Measurements from ENCODE around the gene DCXR.

DCXR gene

GRCh38 chr17:82035488-82035887 is 2.0 kb downstream of the DCXR start:
- Histone ChIP-seq H3K4me1 (ENCODE audit: control insufficient read depth, insufficient read depth, low read length, poor library complexity, severe bottlenecking) (peaks cover 16% of the 10 kb centered on the region), H3K4me3 (ENCODE audit: extremely low read depth, insufficient read depth, low read length, poor library complexity, severe bottlenecking) (no peak overlapping the region), H3K36me3 (ENCODE audit: control insufficient read depth, insufficient read depth, low read length) (peaks cover 20% of the 10 kb centered on the region), H3K27ac (ENCODE audit: low read depth, low read length, severe bottlenecking) (no peak overlapping the region), H3K9me3 (ENCODE audit: control insufficient read depth, low read length) (no peaks in the 10 kb centered on the region)
- 89 to 94% methylated on average over 5 of the region's 8 CpGs for WGBS, 2 experiments (ENCODE audit: insufficient coverage in 2 of 2)

GRCh38 chr17:82034371-82035011 is 3.0 kb downstream of the DCXR start:
- Histone ChIP-seq H3K9me3 (ENCODE audit: control insufficient read depth, low read length) (no peaks in the 10 kb centered on the region), H3K4me3 (ENCODE audit: extremely low read depth, insufficient read depth, low read length, poor library complexity, severe bottlenecking) (no peak overlapping the region), H3K27ac (ENCODE audit: low read depth, low read length, severe bottlenecking) (no peak overlapping the region), H3K36me3 (ENCODE audit: control insufficient read depth, insufficient read depth, low read length) (peaks cover 20% of the 10 kb centered on the region), H3K4me1 (ENCODE audit: control insufficient read depth, insufficient read depth, low read length, poor library complexity, severe bottlenecking) (peaks cover 16% of the 10 kb centered on the region)
- WGBS, 2 experiments (ENCODE audit: insufficient coverage in 2 of 2): 84 to 85% methylated on average over 19 of the region's 23 CpGs

- Histone ChIP-seq H3K9me3 (ENCODE audit: control insufficient read depth, low read length) (no peaks in the 10 kb centered on the region), H3K36me3 (ENCODE audit: control insufficient read depth, insufficient read depth, low read length) (peaks cover 24% of the 10 kb centered on the region), H3K27ac (ENCODE audit: low read depth, low read length, severe bottlenecking) (no peak overlapping the region), H3K4me3 (ENCODE audit: extremely low read depth, insufficient read depth, low read length, poor library complexity, severe bottlenecking) (no peak overlapping the region), H3K4me1 (ENCODE audit: control insufficient read depth, insufficient read depth, low read length, poor library complexity, severe bottlenecking) (peaks cover 16% of the 10 kb centered on the region)
- WGBS, 2 experiments (ENCODE audit: insufficient coverage in 2 of 2): 94 to 97% methylated on average over 20 to 29 of the region's 38 CpGs
Observed at GRCh38 chr17:82033359-82034085, 4.0 kb downstream of the DCXR start.

- Histone ChIP-seq H3K27ac (ENCODE audit: low read depth, low read length, severe bottlenecking) (no peak overlapping the region), H3K4me1 (ENCODE audit: control insufficient read depth, insufficient read depth, low read length, poor library complexity, severe bottlenecking) (peaks cover 14% of the 10 kb centered on the region), H3K9me3 (ENCODE audit: control insufficient read depth, low read length) (no peaks in the 10 kb centered on the region), H3K36me3 (ENCODE audit: control insufficient read depth, insufficient read depth, low read length) (peaks cover 24% of the 10 kb centered on the region), H3K4me3 (ENCODE audit: extremely low read depth, insufficient read depth, low read length, poor library complexity, severe bottlenecking) (peak overlapping the region; percentile 54)
- WGBS, 2 experiments (ENCODE audit: insufficient coverage in 2 of 2): 10 to 11% methylated on average over 49 to 55 of the region's 59 CpGs
Observed at GRCh38 chr17:82031885-82032627, 5.4 kb downstream of the DCXR start.

- Histone ChIP-seq H3K4me3 (ENCODE audit: extremely low read depth, insufficient read depth, low read length, poor library complexity, severe bottlenecking) (peak within 1 kb of the TSS; percentile 54), H3K36me3 (ENCODE audit: control insufficient read depth, insufficient read depth, low read length) (peaks cover 24% of the 10 kb centered on the region), H3K27ac (ENCODE audit: low read depth, low read length, severe bottlenecking) (peak within 1 kb of the TSS; percentile 29), H3K4me1 (ENCODE audit: control insufficient read depth, insufficient read depth, low read length, poor library complexity, severe bottlenecking) (peaks cover 8% of the 10 kb centered on the region), H3K9me3 (ENCODE audit: control insufficient read depth, low read length) (no peaks in the 10 kb centered on the region)
- 0 to 2% methylated on average over 17 to 23 of the region's 96 CpGs for WGBS, 2 experiments (ENCODE audit: insufficient coverage in 2 of 2)
Observed at GRCh38 chr17:82031303-82031884, 6.1 kb downstream of the DCXR start, which contains the start of gene RAC3. Gene RAC3 (plus strand): TSS chr17:82031678. CDS start chr17:82031762, 84 bp downstream.

GRCh38 chr17:82030470-82031302 is 6.8 kb downstream of the DCXR start:
- Histone ChIP-seq H3K4me1 (ENCODE audit: control insufficient read depth, insufficient read depth, low read length, poor library complexity, severe bottlenecking) (peaks cover 8% of the 10 kb centered on the region), H3K36me3 (ENCODE audit: control insufficient read depth, insufficient read depth, low read length) (peaks cover 21% of the 10 kb centered on the region), H3K4me3 (ENCODE audit: extremely low read depth, insufficient read depth, low read length, poor library complexity, severe bottlenecking) (peak overlapping the region; percentile 50), H3K27ac (ENCODE audit: low read depth, low read length, severe bottlenecking) (peak overlapping the region; percentile 29), H3K9me3 (ENCODE audit: control insufficient read depth, low read length) (no peaks in the 10 kb centered on the region)
- WGBS, 2 experiments (ENCODE audit: insufficient coverage in 2 of 2): 1 to 2% methylated on average over 86 to 90 of the region's 94 CpGs

- Histone ChIP-seq H3K9me3 (ENCODE audit: control insufficient read depth, low read length) (no peaks in the 10 kb centered on the region), H3K27ac (ENCODE audit: low read depth, low read length, severe bottlenecking) (no peak overlapping the region), H3K4me1 (ENCODE audit: control insufficient read depth, insufficient read depth, low read length, poor library complexity, severe bottlenecking) (peaks cover 8% of the 10 kb centered on the region), H3K36me3 (ENCODE audit: control insufficient read depth, insufficient read depth, low read length) (peaks cover 19% of the 10 kb centered on the region), H3K4me3 (ENCODE audit: extremely low read depth, insufficient read depth, low read length, poor library complexity, severe bottlenecking) (no peak overlapping the region)
- whole genome bisulfite sequencing, 2 experiments (ENCODE audit: insufficient coverage in 2 of 2): 70 to 72% methylated on average over 19 to 26 of the region's 31 CpGs
Observed at GRCh38 chr17:82029990-82030469, 7.5 kb downstream of the DCXR start.

GRCh38 chr17:82029391-82029790 is 8.1 kb downstream of the DCXR start:
- H3K36me3 ChIP-seq (ENCODE audit: control insufficient read depth, insufficient read depth, low read length): peaks cover 15% of the 10 kb centered on the region
- no peaks in the 10 kb centered on the region for H3K9me3 ChIP-seq (ENCODE audit: control insufficient read depth, low read length)
- H3K4me3 ChIP-seq (ENCODE audit: extremely low read depth, insufficient read depth, low read length, poor library complexity, severe bottlenecking): no peak overlapping the region
- H3K4me1 ChIP-seq (ENCODE audit: control insufficient read depth, insufficient read depth, low read length, poor library complexity, severe bottlenecking): peaks cover 8% of the 10 kb centered on the region
- no peak overlapping the region for H3K27ac ChIP-seq (ENCODE audit: low read depth, low read length, severe bottlenecking)
- WGBS, 2 experiments (ENCODE audit: insufficient coverage in 2 of 2): 93 to 97% methylated on average over 15 to 16 of the region's 16 CpGs

- peaks cover 11% of the 10 kb centered on the region for H3K36me3 ChIP-seq (ENCODE audit: control insufficient read depth, insufficient read depth, low read length)
- no peak overlapping the region for H3K27ac ChIP-seq (ENCODE audit: low read depth, low read length, severe bottlenecking)
- WGBS, 2 experiments (ENCODE audit: insufficient coverage in 2 of 2): 94 to 97% methylated on average over 7 to 9 of the region's 9 CpGs
- no peaks in the 10 kb centered on the region for H3K9me3 ChIP-seq (ENCODE audit: control insufficient read depth, low read length)
- peaks cover 11% of the 10 kb centered on the region for H3K4me1 ChIP-seq (ENCODE audit: control insufficient read depth, insufficient read depth, low read length, poor library complexity, severe bottlenecking)
- H3K4me3 ChIP-seq (ENCODE audit: extremely low read depth, insufficient read depth, low read length, poor library complexity, severe bottlenecking): no peak overlapping the region
Observed at GRCh38 chr17:82028966-82029365, 8.5 kb downstream of the DCXR start.

- peaks cover 7% of the 10 kb centered on the region for H3K36me3 ChIP-seq (ENCODE audit: control insufficient read depth, insufficient read depth, low read length)
- WGBS, 2 experiments (ENCODE audit: insufficient coverage in 2 of 2): 89 to 93% methylated on average over 12 to 13 of the region's 13 CpGs
- H3K4me3 ChIP-seq (ENCODE audit: extremely low read depth, insufficient read depth, low read length, poor library complexity, severe bottlenecking): no peak overlapping the region
- H3K9me3 ChIP-seq (ENCODE audit: control insufficient read depth, low read length): no peaks in the 10 kb centered on the region
- peaks cover 14% of the 10 kb centered on the region for H3K4me1 ChIP-seq (ENCODE audit: control insufficient read depth, insufficient read depth, low read length, poor library complexity, severe bottlenecking)
- no peak overlapping the region for H3K27ac ChIP-seq (ENCODE audit: low read depth, low read length, severe bottlenecking)
Observed at GRCh38 chr17:82028246-82028645, 9.3 kb downstream of the DCXR start.
